ENCODE measurements around the gene MXRA7.

MXRA7 gene

DNA sequence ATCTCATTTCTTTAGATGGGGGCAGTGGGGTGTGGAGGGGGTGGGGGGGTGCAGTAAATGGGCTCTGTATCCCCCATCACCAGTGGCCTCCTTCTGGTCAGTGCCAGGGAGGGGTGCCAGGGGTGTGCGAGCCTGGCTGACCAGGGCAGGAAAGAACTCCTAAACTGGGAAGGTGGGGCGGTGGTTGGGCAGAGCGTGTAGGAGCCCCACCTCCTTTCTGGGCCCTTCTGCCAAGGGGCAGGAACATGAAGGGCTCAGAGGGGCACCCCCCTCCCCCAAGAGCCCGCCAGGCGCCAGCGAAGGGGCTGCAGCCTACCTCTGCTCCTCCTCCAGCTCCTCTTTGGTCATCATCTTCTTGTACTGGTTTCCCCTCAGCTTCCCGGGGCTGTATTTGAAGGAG, 26.0 kb downstream of the MXRA7 start:
- TF ChIP-seq, protein P1, sequence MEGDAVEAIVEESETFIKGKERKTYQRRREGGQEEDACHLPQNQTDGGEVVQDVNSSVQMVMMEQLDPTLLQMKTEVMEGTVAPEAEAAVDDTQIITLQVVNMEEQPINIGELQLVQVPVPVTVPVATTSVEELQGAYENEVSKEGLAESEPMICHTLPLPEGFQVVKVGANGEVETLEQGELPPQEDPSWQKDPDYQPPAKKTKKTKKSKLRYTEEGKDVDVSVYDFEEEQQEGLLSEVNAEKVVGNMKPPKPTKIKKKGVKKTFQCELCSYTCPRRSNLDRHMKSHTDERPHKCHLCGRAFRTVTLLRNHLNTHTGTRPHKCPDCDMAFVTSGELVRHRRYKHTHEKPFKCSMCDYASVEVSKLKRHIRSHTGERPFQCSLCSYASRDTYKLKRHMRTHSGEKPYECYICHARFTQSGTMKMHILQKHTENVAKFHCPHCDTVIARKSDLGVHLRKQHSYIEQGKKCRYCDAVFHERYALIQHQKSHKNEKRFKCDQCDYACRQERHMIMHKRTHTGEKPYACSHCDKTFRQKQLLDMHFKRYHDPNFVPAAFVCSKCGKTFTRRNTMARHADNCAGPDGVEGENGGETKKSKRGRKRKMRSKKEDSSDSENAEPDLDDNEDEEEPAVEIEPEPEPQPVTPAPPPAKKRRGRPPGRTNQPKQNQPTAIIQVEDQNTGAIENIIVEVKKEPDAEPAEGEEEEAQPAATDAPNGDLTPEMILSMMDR (conservative IDR thresholded peaks at IDR 0.05; ENCODE audit: control insufficient read depth, insufficient read depth, low read depth, low read length), result no peak

DNA sequence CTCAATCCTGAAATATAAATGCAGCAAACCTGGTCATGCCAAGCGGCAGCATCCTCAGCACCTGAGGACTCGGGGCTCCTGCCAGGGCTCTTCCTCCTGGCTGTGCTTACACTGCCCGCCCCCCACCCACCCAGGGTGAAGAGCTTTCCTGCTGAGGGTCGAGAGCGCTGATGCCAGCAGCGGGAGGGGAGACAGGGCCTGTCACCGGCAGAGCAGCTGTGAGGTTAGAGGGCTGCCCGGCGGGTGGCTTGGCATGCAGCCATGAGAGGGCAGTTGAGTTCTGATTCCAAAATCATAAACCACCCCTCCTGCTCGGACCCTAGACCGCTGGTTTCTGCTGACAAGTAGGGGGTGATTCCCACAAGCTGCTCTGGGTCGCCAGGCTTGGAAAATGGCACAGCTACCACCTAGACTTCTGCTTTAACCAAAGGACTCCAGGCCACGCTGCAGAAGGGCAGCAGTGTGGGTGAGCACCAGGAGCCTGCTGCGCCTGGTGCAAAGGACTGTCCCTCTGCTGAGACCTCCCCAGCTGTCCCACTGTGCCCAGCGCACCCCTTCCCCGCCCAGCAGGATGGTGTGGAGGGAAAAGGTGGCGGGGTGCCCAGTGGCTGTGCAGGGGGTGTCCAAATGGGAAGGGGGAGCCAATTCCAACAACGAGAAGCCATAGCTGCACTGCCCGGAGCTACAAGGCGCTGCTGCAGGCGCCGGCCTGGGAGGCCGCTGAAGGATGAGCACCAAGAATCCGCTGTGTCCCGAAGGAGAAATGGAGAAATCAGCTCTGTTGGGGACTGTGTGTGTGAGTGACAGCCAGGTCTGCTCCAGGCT, 26.6 kb downstream of the MXRA7 start:
- no peak for DNase-seq (ENCODE audit: low read depth)
- no peak overlapping the region for H3K4me3 ChIP-seq (ENCODE audit: control insufficient read depth, low read depth, low read length)
- TF ChIP-seq, protein P1 (conservative IDR thresholded peaks at IDR 0.05; ENCODE audit: control insufficient read depth, insufficient read depth, low read depth, low read length), result no peak

More for the DNA sequence above, 26.0 kb downstream of the MXRA7 start:
- no peak overlapping the region for H3K4me3 ChIP-seq (ENCODE audit: control insufficient read depth, low read depth, low read length)
- DNase-seq (ENCODE audit: low read depth), result no peak

DNA sequence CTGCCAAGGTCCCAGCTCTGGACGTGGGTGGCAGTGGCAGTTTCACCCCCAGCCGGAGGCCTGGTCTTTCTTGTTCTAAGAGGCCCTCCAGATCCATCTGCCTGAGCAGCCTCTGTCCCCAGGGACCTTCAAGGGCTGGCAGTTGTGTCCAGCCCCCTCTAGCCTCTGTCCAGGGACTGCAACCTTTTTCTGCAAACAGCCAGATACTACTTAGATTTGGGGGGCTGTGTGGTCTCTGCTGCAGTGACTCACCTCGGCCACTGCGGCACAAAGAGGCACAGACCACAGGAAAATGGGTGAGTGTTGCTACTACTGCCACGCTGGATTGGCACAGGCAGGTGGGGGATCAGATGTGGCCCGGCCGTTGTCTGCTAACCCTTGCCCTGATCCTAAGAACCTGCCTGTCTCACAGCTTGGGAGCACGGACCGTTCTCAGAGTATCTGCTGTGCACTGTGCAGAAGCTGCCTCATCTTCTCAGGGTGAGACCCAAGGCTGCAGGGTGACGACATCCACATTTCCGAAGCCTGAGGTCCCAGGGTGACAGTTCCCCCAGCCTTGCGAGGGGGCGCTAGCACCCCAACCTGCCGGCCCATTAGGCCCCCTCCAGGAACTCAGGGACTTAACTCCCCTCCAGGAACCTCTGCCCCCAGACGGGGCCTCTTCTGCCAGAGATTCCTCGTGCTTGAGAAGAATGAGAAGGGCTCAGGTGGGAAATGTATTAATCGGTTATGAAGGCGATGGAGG, 27.6 kb downstream of the MXRA7 start:
- DNase-seq (ENCODE audit: low read depth), result peak; percentile 32
- TF ChIP-seq, protein P1 (conservative IDR thresholded peaks at IDR 0.05; ENCODE audit: control insufficient read depth, insufficient read depth, low read depth, low read length), result peak; percentile 15
- no peak overlapping the region for H3K4me3 ChIP-seq (ENCODE audit: control insufficient read depth, low read depth, low read length)

DNA sequence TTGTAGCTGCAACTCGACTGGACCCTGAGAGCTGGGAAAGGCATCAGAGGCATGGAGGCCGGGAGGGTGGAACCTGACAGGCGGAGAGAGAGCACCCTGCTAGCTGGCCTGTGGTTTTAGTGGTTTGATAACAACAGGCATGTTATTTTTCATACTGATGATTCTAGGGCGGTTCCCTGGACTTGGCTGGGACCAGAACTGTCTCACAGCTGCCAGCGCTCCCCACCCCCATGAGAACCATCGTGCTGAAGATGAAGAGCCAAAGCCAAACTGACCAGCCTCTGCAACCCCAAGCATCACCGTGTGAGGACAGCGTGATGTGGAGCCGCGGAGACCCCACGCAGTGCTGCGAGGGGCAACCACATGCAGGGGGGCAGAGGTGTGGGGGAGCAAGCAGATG, 28.5 kb downstream of the MXRA7 start:
- TF ChIP-seq, protein P1 (conservative IDR thresholded peaks at IDR 0.05; ENCODE audit: control insufficient read depth, insufficient read depth, low read depth, low read length), result no peak
- peak; percentile 81 for DNase-seq (ENCODE audit: low read depth)
- no peak overlapping the region for H3K4me3 ChIP-seq (ENCODE audit: control insufficient read depth, low read depth, low read length)

DNA sequence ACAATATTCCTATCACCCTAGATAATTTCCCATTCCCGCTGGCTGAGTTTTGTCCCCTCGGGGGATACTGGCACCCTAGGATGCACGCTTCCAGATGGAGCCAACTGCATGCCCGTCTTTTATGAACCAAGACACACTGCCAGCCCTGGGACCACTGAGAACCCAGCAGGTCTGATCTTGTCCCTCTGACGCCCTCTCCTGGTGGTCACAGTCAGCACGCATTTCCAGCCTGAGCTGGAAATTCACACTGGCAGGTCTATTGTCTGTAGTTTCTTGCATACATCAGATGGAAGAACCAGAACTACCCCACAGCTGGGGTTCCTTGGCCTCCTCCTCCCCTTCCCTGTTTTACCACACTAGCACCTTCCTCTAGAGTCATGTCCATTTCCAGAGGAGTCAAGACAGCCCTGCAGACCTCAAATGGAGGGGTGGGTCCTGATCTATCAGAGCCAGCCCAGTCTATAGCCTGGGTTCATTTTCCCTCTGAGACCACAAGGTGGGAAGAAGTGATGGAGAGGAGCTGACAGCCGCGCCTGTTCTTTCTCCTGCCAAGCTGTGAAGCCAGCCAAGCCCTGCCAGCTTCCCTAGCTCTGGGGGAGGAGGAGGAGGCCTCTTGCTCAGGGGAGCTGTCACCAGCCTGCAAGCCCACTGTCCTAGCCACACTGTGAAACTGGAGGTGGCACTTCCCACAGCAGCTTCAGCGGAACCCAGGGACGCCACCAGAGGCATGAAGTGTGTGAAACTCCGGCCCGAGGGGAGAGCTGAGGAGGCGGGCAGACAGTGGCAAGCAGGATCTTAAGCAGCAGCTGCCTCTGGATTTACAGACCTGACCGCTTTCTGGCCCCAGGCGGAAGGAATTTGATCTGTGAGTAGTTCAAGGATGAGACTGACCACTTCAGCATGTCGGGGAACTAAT, 29.3 kb downstream of the MXRA7 start:
- TF ChIP-seq, protein P1 (conservative IDR thresholded peaks at IDR 0.05; ENCODE audit: control insufficient read depth, insufficient read depth, low read depth, low read length), result peak; percentile 79
- DNase-seq (ENCODE audit: low read depth), result peak; percentile 76
- no peak overlapping the region for H3K4me3 ChIP-seq (ENCODE audit: control insufficient read depth, low read depth, low read length)

DNA sequence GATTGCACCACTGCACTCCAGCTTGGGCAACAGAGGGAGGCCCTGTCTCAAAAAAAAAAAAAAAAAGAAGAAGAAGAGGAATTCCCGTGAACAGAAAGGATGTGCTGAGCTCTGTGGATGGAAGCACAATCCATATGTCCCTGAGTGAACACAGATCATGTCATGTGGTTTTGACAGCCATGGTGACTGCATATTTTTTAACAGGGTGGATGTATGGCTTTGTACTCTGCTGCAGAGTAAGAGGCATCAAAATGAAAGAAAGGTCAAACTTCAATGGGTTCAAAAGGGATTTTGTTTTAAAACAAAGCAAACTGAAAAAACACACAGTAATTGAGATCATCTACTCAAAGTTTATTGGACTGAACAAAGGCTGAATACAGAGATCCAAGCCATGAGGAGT, 31.5 kb downstream of the MXRA7 start:
- no peak for DNase-seq (ENCODE audit: low read depth)
- no peak overlapping the region for H3K4me3 ChIP-seq (ENCODE audit: control insufficient read depth, low read depth, low read length)
- TF ChIP-seq, protein P1 (conservative IDR thresholded peaks at IDR 0.05; ENCODE audit: control insufficient read depth, insufficient read depth, low read depth, low read length), result no peak

Measured in fibroblast of mammary gland (primary cell).